Hepatocyte (in vitro differentiated cells): ENCODE measurements around the gene KRTAP12-3. TPM values are rescaled to one million over a fixed set of nuclear protein-coding genes. Genes with fewer than 3 reads are reported as not detected.

Experiments used
- DNase-seq: peaks from one replicate; pipeline ENCODE4 v3.0.0-alpha.2; 2016; ENCODE audit warnings: low spot score
- H2AFZ ChIP-seq: fragments of 200-600 bp; sonication (generic); 2 replicates; pipeline ENCODE4 v1.6.0; 2016; ENCODE audit warnings: antibody characterized with exemption, mild to moderate bottlenecking
- H3K27ac ChIP-seq: fragments of 200-600 bp; sonication (generic); 2 replicates; pipeline ENCODE4 v1.5.1; 2016; ENCODE audit warnings: mild to moderate bottlenecking
- H3K27me3 ChIP-seq: fragments of 200-600 bp; sonication (generic); 2 replicates; pipeline ENCODE4 v1.6.1; 2016
- H3K36me3 ChIP-seq: fragments of 200-600 bp; sonication (generic); replicated peaks from 2 replicates; pipeline ENCODE4 v1.5.1; 2016; ENCODE audit warnings: low read depth; ENCODE audit not compliant: insufficient read depth
- H3K4me1 ChIP-seq: fragments of 200-600 bp; sonication (generic); 2 replicates; pipeline ENCODE4 v1.5.1; 2016; ENCODE audit warnings: mild to moderate bottlenecking, moderate library complexity; ENCODE audit not compliant: insufficient read depth
- H3K4me2 ChIP-seq: fragments of 200-600 bp; sonication (generic); 2 replicates; pipeline ENCODE4 v1.6.0; 2016
- H3K4me3 ChIP-seq: fragments of 200-600 bp; sonication (generic); 2 replicates; pipeline ENCODE4 v1.5.1; 2016; ENCODE audit warnings: mild to moderate bottlenecking
- H3K79me2 ChIP-seq: fragments of 200-600 bp; sonication (generic); 2 replicates; pipeline ENCODE4 v1.6.0; 2017; ENCODE audit warnings: mild to moderate bottlenecking
- H3K9me2 ChIP-seq: fragments of 200-600 bp; sonication (generic); replicated peaks from 2 replicates; pipeline ENCODE4 v1.6.0; 2017; ENCODE audit warnings: mild to moderate bottlenecking; ENCODE audit not compliant: insufficient read depth
- H3K9me3 ChIP-seq: fragments of 200-600 bp; sonication (generic); 2 replicates; pipeline ENCODE4 v1.5.1; 2016; ENCODE audit warnings: low read depth, mild to moderate bottlenecking
- H4K20me1 ChIP-seq: fragments of 200-600 bp; sonication (generic); 2 replicates; pipeline ENCODE4 v1.6.0; 2016; ENCODE audit warnings: mild to moderate bottlenecking; ENCODE audit not compliant: insufficient read depth, poor library complexity, severe bottlenecking
- CTCF ChIP-seq: fragments of 200-600 bp; sonication (generic); IDR thresholded peaks from 2 replicates; pipeline ENCODE4 v1.5.1; 2016; ENCODE audit warnings: antibody characterized with exemption, mild to moderate bottlenecking; ENCODE audit not compliant: poor library complexity
- EZH2 ChIP-seq: fragments of 200-600 bp; sonication (generic); IDR thresholded peaks from 2 replicates; pipeline ENCODE4 v1.6.1; 2016; ENCODE audit warnings: antibody characterized with exemption, mild to moderate bottlenecking, borderline replicate concordance
- EZH2phosphoT487 ChIP-seq: fragments of 200-600 bp; sonication (generic); IDR thresholded peaks from one replicate; pipeline ENCODE4 v1.6.1; 2018; ENCODE audit warnings: antibody characterized with exemption, mild to moderate bottlenecking, low read depth, moderate library complexity; ENCODE audit not compliant: unreplicated experiment, severe bottlenecking
- WGBS: methylation state at CpG from one replicate; pipeline ENCODE4 v1.1.6; 2016; ENCODE audit warnings: low lambda C conversion rate; ENCODE audit errors: missing lambda C conversion rate; 5-methylcytosine and 5-hydroxymethylcytosine counted together
- polyA plus RNA-seq: library from polyadenylated mRNA; unstranded; fragments of >200 nt; fragmentation: Nextera tagmentation; extraction: Ambion mirVana; gene quantifications from 2 replicates; pipeline ENCODE4 v1.2.1, GENCODE V29; 2016
- total RNA-seq: library from RNA; depleted of rRNA; stranded (reverse); fragments of >200 nt; gene quantifications from 2 replicates; pipeline ENCODE4 v1.2.3, GENCODE V29; 2014

The KRTAP12-3 gene
- total and polyA plus RNA-seq, 2 experiments from 2014 or later, result not detected

- Histone ChIP-seq H4K20me1 (no peaks in the 10 kb centered on the region), H2AFZ (no peak overlapping the region), H3K79me2 (no peaks in the 10 kb centered on the region), H3K27me3 (no peaks in the 10 kb centered on the region), H3K36me3 (no peaks in the 10 kb centered on the region), H3K9me3 (no peaks in the 10 kb centered on the region), H3K4me2 (no peak overlapping the region), H3K4me1 (no peaks in the 10 kb centered on the region), H3K27ac (no peak overlapping the region), H3K9me2 (no peaks in the 10 kb centered on the region), H3K4me3 (no peak overlapping the region)
- 92% methylated on average over 20 of the region's 20 CpGs for WGBS
- TF ChIP-seq CTCF, result no peak
- no peak for TF ChIP-seq EZH2
- no peak for TF ChIP-seq EZH2phosphoT487
- DNase-seq, result no peak
Measured at GRCh38 chr21:44650265-44650972, 7.3 kb upstream of the KRTAP12-3 start.

GRCh38 chr21:44650973-44651675 lies 6.6 kb upstream of the KRTAP12-3 start:
- Histone ChIP-seq H3K4me1 (no peaks in the 10 kb centered on the region), H3K36me3 (no peaks in the 10 kb centered on the region), H3K27ac (no peak overlapping the region), H3K79me2 (no peaks in the 10 kb centered on the region), H3K4me3 (no peak overlapping the region), H3K4me2 (no peak overlapping the region), H4K20me1 (no peaks in the 10 kb centered on the region), H3K9me2 (no peaks in the 10 kb centered on the region), H3K9me3 (no peaks in the 10 kb centered on the region), H3K27me3 (no peaks in the 10 kb centered on the region), H2AFZ (no peak overlapping the region)
- no peak for TF ChIP-seq EZH2
- TF ChIP-seq EZH2phosphoT487, result no peak
- TF ChIP-seq CTCF, result no peak
- 94% methylated on average over 12 of the region's 12 CpGs for WGBS
- no peak for DNase-seq

GRCh38 chr21:44653123-44653522 lies 4.6 kb upstream of the KRTAP12-3 start:
- Histone ChIP-seq H3K79me2 (no peaks in the 10 kb centered on the region), H3K4me1 (no peaks in the 10 kb centered on the region), H3K4me3 (no peak overlapping the region), H3K27me3 (no peaks in the 10 kb centered on the region), H4K20me1 (no peaks in the 10 kb centered on the region), H3K9me3 (no peaks in the 10 kb centered on the region), H3K9me2 (no peaks in the 10 kb centered on the region), H3K36me3 (no peaks in the 10 kb centered on the region), H2AFZ (no peak overlapping the region), H3K27ac (no peak overlapping the region), H3K4me2 (no peak overlapping the region)
- no peak for DNase-seq
- no peak for TF ChIP-seq EZH2
- TF ChIP-seq CTCF, result no peak
- no peak for TF ChIP-seq EZH2phosphoT487
- 71% methylated on average over 14 of the region's 14 CpGs for WGBS
